ENCODE data around the gene ACKR4. TPM values are rescaled to one million over a fixed set of nuclear protein-coding genes. Genes with fewer than 3 reads are reported as not detected.
"Not testable (repeated sequence)": the region's sequence is repeated elsewhere in the genome, so short reads cannot be mapped to it uniquely, and the experiment has no call there.

ACKR4 gene
- total RNA-seq, 1 experiment from 2014 or later: not detected

- in situ Hi-C loops (cut with HindIII; ENCODE audit: low sequenced_read_pairs): no loop called here
- DNase-seq (ENCODE audit: low spot score): no peak
Observed at GRCh38 chr3:132593241-132593946, 3.7 kb upstream of the ACKR4 start.

- DNase-seq (ENCODE audit: low spot score): no peak
- in situ Hi-C loops (cut with HindIII; ENCODE audit: low sequenced_read_pairs): no loop called here
Observed at GRCh38 chr3:132593947-132594323, 3.1 kb upstream of the ACKR4 start.

- in situ Hi-C loops (cut with HindIII; ENCODE audit: low sequenced_read_pairs): no loop called here
- no peak for DNase-seq (ENCODE audit: low spot score)
Observed at GRCh38 chr3:132594498-132594897, 2.6 kb upstream of the ACKR4 start.

GRCh38 chr3:132595014-132595413, 2.1 kb upstream of the ACKR4 start:
- in situ Hi-C loops (cut with HindIII; ENCODE audit: low sequenced_read_pairs): no loop called here
- no peak for DNase-seq (ENCODE audit: low spot score)

- in situ Hi-C loops (cut with HindIII; ENCODE audit: low sequenced_read_pairs): no loop called here
- no peak for DNase-seq (ENCODE audit: low spot score)
Observed at GRCh38 chr3:132596326-132596725, 744 bp upstream of the ACKR4 start.

GRCh38 chr3:132597660-132598059, 590 bp downstream of the ACKR4 start:
- in situ Hi-C loops (cut with HindIII; ENCODE audit: low sequenced_read_pairs): no loop called here
- DNase-seq (ENCODE audit: low spot score): no peak

GRCh38 chr3:132598181-132598580, 1.1 kb downstream of the ACKR4 start:
- in situ Hi-C loops (cut with HindIII; ENCODE audit: low sequenced_read_pairs): no loop called here
- no peak for DNase-seq (ENCODE audit: low spot score)

GRCh38 chr3:132600614-132601013, 3.5 kb downstream of the ACKR4 start:
- DNase-seq (ENCODE audit: low spot score); in situ Hi-C loops (cut with HindIII; ENCODE audit: low sequenced_read_pairs): not testable (repeated sequence)

- in situ Hi-C loops (cut with HindIII; ENCODE audit: low sequenced_read_pairs): no loop called here
- no peak for DNase-seq (ENCODE audit: low spot score)
Observed at GRCh38 chr3:132605374-132605792, 8.3 kb downstream of the ACKR4 start.

- in situ Hi-C loops (cut with HindIII; ENCODE audit: low sequenced_read_pairs): no loop called here
Observed at GRCh38 chr3:132606085-132606484, 9.0 kb downstream of the ACKR4 start.

GRCh38 chr3:132606620-132607019, 9.6 kb downstream of the ACKR4 start:
- in situ Hi-C loops (cut with HindIII; ENCODE audit: low sequenced_read_pairs); DNase-seq (ENCODE audit: low spot score): not testable (repeated sequence)

More at GRCh38 chr3:132606085-132606484, 9.0 kb downstream of the ACKR4 start:
- DNase-seq (ENCODE audit: low spot score): no peak

- DNase-seq (ENCODE audit: low spot score); in situ Hi-C loops (cut with HindIII; ENCODE audit: low sequenced_read_pairs): not testable (repeated sequence)
Observed at GRCh38 chr3:132615301-132615700, 18.2 kb downstream of the ACKR4 start.

GRCh38 chr3:132615881-132616280, 18.8 kb downstream of the ACKR4 start:
- in situ Hi-C loops (cut with HindIII; ENCODE audit: low sequenced_read_pairs): no loop called here

GRCh38 chr3:132616780-132617179, 19.7 kb downstream of the ACKR4 start:
- in situ Hi-C loops (cut with HindIII; ENCODE audit: low sequenced_read_pairs): no loop called here
- DNase-seq (ENCODE audit: low spot score): no peak

More at GRCh38 chr3:132615881-132616280, 18.8 kb downstream of the ACKR4 start:
- DNase-seq (ENCODE audit: low spot score): no peak

- in situ Hi-C loops (cut with HindIII; ENCODE audit: low sequenced_read_pairs): no loop called here
- no peak for DNase-seq (ENCODE audit: low spot score)
Observed at GRCh38 chr3:132622148-132622547, 25.1 kb downstream of the ACKR4 start.

- no peak for DNase-seq (ENCODE audit: low spot score)
- in situ Hi-C loops (cut with HindIII; ENCODE audit: low sequenced_read_pairs): no loop called here
Observed at GRCh38 chr3:132622761-132623160, 25.7 kb downstream of the ACKR4 start.

- no peak for DNase-seq (ENCODE audit: low spot score)
- in situ Hi-C loops (cut with HindIII; ENCODE audit: low sequenced_read_pairs): no loop called here
Observed at GRCh38 chr3:132623646-132624045, 26.6 kb downstream of the ACKR4 start.

- in situ Hi-C loops (cut with HindIII; ENCODE audit: low sequenced_read_pairs): no loop called here
- DNase-seq (ENCODE audit: low spot score): no peak
Observed at GRCh38 chr3:132624790-132625189, 27.7 kb downstream of the ACKR4 start.

- DNase-seq (ENCODE audit: low spot score): no peak
- in situ Hi-C loops (cut with HindIII; ENCODE audit: low sequenced_read_pairs): no loop called here
Observed at GRCh38 chr3:132625613-132626012, 28.5 kb downstream of the ACKR4 start.

- no peak for DNase-seq (ENCODE audit: low spot score)
- in situ Hi-C loops (cut with HindIII; ENCODE audit: low sequenced_read_pairs): no loop called here
Observed at GRCh38 chr3:132626955-132627354, 29.9 kb downstream of the ACKR4 start.

GRCh38 chr3:132628157-132628556, 31.1 kb downstream of the ACKR4 start:
- DNase-seq (ENCODE audit: low spot score): no peak
- in situ Hi-C loops (cut with HindIII; ENCODE audit: low sequenced_read_pairs): no loop called here
